Keratinocyte (primary cell): Measurements from ENCODE around the gene VAMP8. TPM values are rescaled to one million over a fixed set of nuclear protein-coding genes. Genes with fewer than 3 reads are reported as not detected.

Experiments used
- DNase-seq: peaks from one replicate; pipeline ENCODE4 v3.0.0-alpha.2; 2011; ENCODE audit warnings: low read depth, missing footprints, low spot score
- FAIRE-seq: peaks from 2 replicates; lab custom pipeline; 2011; peaks lifted over from hg19 to GRCh38; lab: Jason Lieb, UNC
- H2AFZ ChIP-seq: 2 replicates; pipeline ENCODE4 v1.6.0; 2012; ENCODE audit warnings: low read length, control low read depth, inconsistent platforms; ENCODE audit not compliant: control insufficient read depth
- H3K27ac ChIP-seq: 2 replicates; pipeline ENCODE4 v1.5.1; 2011; ENCODE audit warnings: low read length; ENCODE audit not compliant: control insufficient read depth, insufficient read depth
- H3K27me3 ChIP-seq: 3 replicates; pipeline ENCODE4 v1.6.0; 2011; ENCODE audit warnings: low read length; ENCODE audit not compliant: control insufficient read depth, insufficient read depth; ENCODE audit errors: extremely low read depth
- H3K36me3 ChIP-seq, 2 experiments: 2 replicates in 1 of 2; 3 replicates in 1 of 2; pipeline ENCODE4 v1.5.1; 2011; ENCODE audit warnings: low read length in 2 of 2, mild to moderate bottlenecking in 1 of 2; ENCODE audit not compliant: control insufficient read depth in 2 of 2, insufficient read depth in 2 of 2; ENCODE audit errors: extremely low read depth in 1 of 2
- H3K4me1 ChIP-seq: 3 replicates; pipeline ENCODE4 v1.5.1; 2011; ENCODE audit warnings: low read length; ENCODE audit not compliant: control insufficient read depth, insufficient read depth; ENCODE audit errors: extremely low read depth
- H3K4me2 ChIP-seq: 3 replicates; pipeline ENCODE4 v1.6.0; 2011; ENCODE audit warnings: low read depth, low read length; ENCODE audit not compliant: control insufficient read depth, insufficient read depth; ENCODE audit errors: extremely low read depth
- H3K4me3 ChIP-seq, 3 experiments: fragments of 200-600 bp in 1 of 3; sonication (generic) in 1 of 3; 2 replicates in 2 of 3; 3 replicates in 1 of 3; pipeline ENCODE4 v1.5.1; 2011 to 2016; ENCODE audit warnings: low read length in 3 of 3, mild to moderate bottlenecking in 3 of 3, control low read depth in 2 of 3, inconsistent platforms in 1 of 3, low read depth in 1 of 3, mixed read lengths in 1 of 3, mixed run types in 1 of 3, moderate library complexity in 1 of 3; ENCODE audit not compliant: control insufficient read depth in 2 of 3, insufficient read depth in 2 of 3; ENCODE audit errors: extremely low read depth in 1 of 3
- H3K79me2 ChIP-seq: 2 replicates; pipeline ENCODE4 v1.6.0; 2012; ENCODE audit warnings: low read length; ENCODE audit not compliant: control insufficient read depth, insufficient read depth
- H3K9ac ChIP-seq: 3 replicates; pipeline ENCODE4 v1.6.0; 2011; ENCODE audit warnings: low read length; ENCODE audit not compliant: control insufficient read depth, insufficient read depth; ENCODE audit errors: extremely low read depth
- H3K9me1 ChIP-seq: 3 replicates; pipeline ENCODE4 v1.6.0; 2011; ENCODE audit warnings: low read length; ENCODE audit not compliant: control insufficient read depth, insufficient read depth; ENCODE audit errors: extremely low read depth
- H3K9me3 ChIP-seq: 2 replicates; pipeline ENCODE4 v1.5.1; 2012; ENCODE audit warnings: low read depth, low read length; ENCODE audit not compliant: control insufficient read depth
- H4K20me1 ChIP-seq: 3 replicates; pipeline ENCODE4 v1.6.0; 2011; ENCODE audit warnings: low read length; ENCODE audit not compliant: control insufficient read depth, insufficient read depth; ENCODE audit errors: extremely low read depth
- CTCF ChIP-seq, 3 experiments: IDR thresholded peaks in 1 of 3; conservative IDR thresholded peaks in 1 of 3; optimal IDR thresholded peaks in 1 of 3; 2 replicates in 2 of 3; 3 replicates in 1 of 3; pipeline versions ENCODE3 to v1.5.1; 2011; ENCODE audit warnings: low read length in 3 of 3, mild to moderate bottlenecking in 3 of 3, moderate library complexity in 2 of 3, control low read depth in 1 of 3, inconsistent platforms in 1 of 3; ENCODE audit not compliant: insufficient read depth in 2 of 3; ENCODE audit errors: extremely low read depth in 1 of 3
- EZH2 ChIP-seq: IDR thresholded peaks from one replicate; pipeline ENCODE4 v1.6.1; 2012; ENCODE audit warnings: inconsistent platforms, mild to moderate bottlenecking, low read length, moderate library complexity
- dilution Hi-C: fragments of 300-500 bp; cut with MboI; formaldehyde crosslinking; loops from one replicate; pipeline ENCODE4 v1.7.0; 2020; ENCODE audit warnings: low sequenced_read_pairs; ENCODE audit not compliant: extremely low pct_ligation_motif_present
- polyA plus RNA-seq, 5 experiments: library from polyadenylated mRNA; depleted of rRNA in 3 of 5; stranded (reverse) in 3 of 5; stranded (forward) in 1 of 5; unstranded in 1 of 5; fragments of >200 nt; gene quantifications; 1 replicate in 1 of 5; 2 replicates in 3 of 5; 3 replicates in 1 of 5; pipeline versions ENCODE4 v1.2.1 to v1.2.3, GENCODE V29; 2011 to 2012; ENCODE audit warnings: missing spikeins in 2 of 5, low read depth in 1 of 5, low replicate concordance in 1 of 5

VAMP8 gene
- polyA plus RNA-seq, 1 donor (not counting 4 experiments of a cell fraction or from before 2014, with no cell fraction given), result 385 TPM

- Histone ChIP-seq H2AFZ (no peak overlapping the region), H3K4me3 (no peak overlapping the region), H3K79me2 (no peaks in the 10 kb centered on the region), H3K4me2 (no peak overlapping the region), H3K9me3 (no peaks in the 10 kb centered on the region), H3K36me3 (peaks cover 28 to 43% of the 10 kb centered on the region in 2 experiments), H3K4me1 (no peaks in the 10 kb centered on the region), H3K9ac (no peak overlapping the region), H3K27ac (no peak overlapping the region), H3K27me3 (no peaks in the 10 kb centered on the region), H3K9me1 (no peaks in the 10 kb centered on the region), H4K20me1 (no peaks in the 10 kb centered on the region)
- TF ChIP-seq CTCF (optimal IDR thresholded peaks at IDR 0.05 in 1 of 3, IDR thresholded peaks at IDR 0.05 in 1 of 3, conservative IDR thresholded peaks at IDR 0.05 in 1 of 3; ENCODE audit: extremely low read depth in 1 of 3, insufficient read depth in 2 of 3, low read length in 3 of 3) (no peak), EZH2 (no peak)
- no peak for DNase-seq
- dilution Hi-C loops, result no loop called here
- FAIRE-seq, result no peak
These were observed 24.2 kb upstream of the VAMP8 start for GRCh38 chr2:85553184-85553583.

GRCh38 chr2:85554980-85555612 lies 22.3 kb upstream of the VAMP8 start:
- Histone ChIP-seq H3K9me1 (no peaks in the 10 kb centered on the region), H2AFZ (no peak overlapping the region), H3K9ac (no peak overlapping the region), H3K4me2 (no peak overlapping the region), H3K9me3 (no peaks in the 10 kb centered on the region), H4K20me1 (no peaks in the 10 kb centered on the region), H3K4me3 (no peak overlapping the region), H3K27ac (no peak overlapping the region), H3K27me3 (no peaks in the 10 kb centered on the region), H3K79me2 (peaks cover 11% of the 10 kb centered on the region), H3K4me1 (no peaks in the 10 kb centered on the region), H3K36me3 (peaks cover 34 to 45% of the 10 kb centered on the region in 2 experiments)
- FAIRE-seq, result no peak
- no peak for DNase-seq
- dilution Hi-C loops, result no loop called here
- TF ChIP-seq CTCF (optimal IDR thresholded peaks at IDR 0.05 in 1 of 3, IDR thresholded peaks at IDR 0.05 in 1 of 3, conservative IDR thresholded peaks at IDR 0.05 in 1 of 3; ENCODE audit: extremely low read depth in 1 of 3, insufficient read depth in 2 of 3, low read length in 3 of 3) (no peak), EZH2 (no peak)
